HG02981 (cell line): ENCODE results near the gene DMRTC2.

Source experiments
- ATAC-seq: cut with Tn5 transposase; IDR thresholded peaks from one replicate; pipeline ENCODE4 v1.9.1; 2021; ENCODE audit warnings: mild to moderate bottlenecking, moderate library complexity; ENCODE audit not compliant: unreplicated experiment

Gene DMRTC2

GRCh38 chr19:41845001-41845050 lies at the start of gene DMRTC2:
Gene DMRTC2, plus strand, starts transcription at chr19:41845042. Its CDS starts 2,387 bp downstream, at chr19:41847429.
- no peak for ATAC-seq

DNA sequence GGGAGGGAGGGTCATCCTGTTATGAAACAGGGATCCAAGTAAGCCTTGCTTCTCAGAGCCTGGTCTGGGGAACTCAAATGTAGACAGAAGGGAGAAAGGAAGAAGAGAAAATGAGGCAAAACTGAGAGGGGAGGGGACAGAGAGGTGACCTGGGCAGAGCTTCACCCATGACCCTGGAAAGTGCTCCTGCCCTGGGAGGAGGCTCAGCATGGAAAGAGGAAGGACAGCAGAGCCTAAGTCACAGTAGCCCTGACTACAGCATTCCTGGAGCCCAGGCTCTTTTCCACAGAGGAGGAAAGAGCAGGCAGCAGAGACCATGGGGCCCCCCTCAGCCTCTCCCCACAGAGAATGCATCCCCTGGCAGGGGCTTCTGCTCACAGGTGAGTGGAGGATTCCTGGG lies 48.5 kb upstream of the DMRTC2 start, which contains the start of gene CEACAM3:
Gene CEACAM3 (plus strand): TSS at position 226 of the 400 bp plus-strand sequence. CDS start 91 bp downstream, at position 317.
- no peak for ATAC-seq

DNA sequence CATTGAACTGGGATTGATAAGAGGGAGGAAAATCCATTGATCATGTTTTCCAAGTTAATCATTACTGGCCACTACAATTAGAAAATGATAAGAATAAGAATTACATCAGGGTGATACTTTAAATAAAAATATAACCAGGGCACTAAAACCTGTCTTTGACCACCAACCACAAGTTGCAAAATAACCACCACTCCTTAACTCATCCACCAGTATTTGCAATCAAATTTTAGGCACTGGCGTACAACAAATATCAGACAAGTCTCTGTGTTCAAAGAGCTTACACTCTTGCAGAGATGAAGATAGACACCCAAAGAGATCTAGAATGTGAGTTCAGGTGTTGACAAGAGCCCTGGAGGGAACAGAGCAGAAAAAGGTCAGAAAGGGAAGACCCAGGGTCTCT lies 47.9 kb upstream of the DMRTC2 start:
- no peak for ATAC-seq

DNA sequence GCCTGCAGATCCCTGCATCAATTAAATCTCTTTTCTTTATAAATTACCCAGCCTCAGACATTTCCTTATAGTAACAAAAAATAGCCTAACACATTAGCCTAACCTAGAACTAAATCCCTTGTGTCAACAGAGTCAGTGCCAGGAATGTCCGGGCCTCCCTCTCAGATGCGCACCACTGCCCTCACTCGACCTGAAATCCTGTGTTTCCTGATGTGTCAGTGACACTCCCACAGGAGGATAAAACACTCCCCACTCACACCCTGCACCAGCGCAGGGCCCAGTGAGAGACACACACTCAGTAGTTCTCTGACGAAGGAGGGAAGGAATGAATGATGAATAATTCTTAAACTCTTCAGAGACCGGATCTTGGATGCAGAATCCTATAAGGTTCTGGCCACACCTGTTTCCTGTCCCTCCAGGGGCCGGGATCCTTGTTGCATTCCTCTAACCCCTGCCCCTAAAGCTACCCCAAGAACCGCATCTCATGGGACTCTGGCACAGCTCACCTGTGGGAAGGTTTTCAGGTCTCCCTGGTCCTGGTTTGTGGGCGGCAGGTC lies 45.3 kb upstream of the DMRTC2 start:
- ATAC-seq: no peak

GRCh38 chr19:41801031-41801430 lies 43.8 kb upstream of the DMRTC2 start:
- ATAC-seq: no peak

GRCh38 chr19:41801792-41802211 lies 43.0 kb upstream of the DMRTC2 start:
- no peak for ATAC-seq

DNA sequence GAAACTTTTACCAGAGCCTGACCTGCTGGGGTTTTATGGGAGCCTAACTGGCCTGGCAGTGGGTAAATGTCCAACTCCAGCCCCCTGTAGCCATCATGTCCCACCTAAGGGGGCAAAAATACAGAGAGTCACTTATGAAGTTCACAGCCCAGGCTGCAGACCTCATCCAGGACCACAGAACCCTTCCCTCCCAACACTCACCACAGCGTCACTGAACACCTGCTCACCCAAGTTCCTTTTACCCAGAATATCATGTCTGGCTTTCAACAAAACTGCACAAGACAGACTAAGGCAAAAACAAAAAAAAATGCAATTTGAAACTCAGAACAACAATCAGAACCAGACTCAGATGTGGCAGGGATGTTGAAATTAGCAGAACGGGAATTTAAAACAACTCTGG lies 42.1 kb upstream of the DMRTC2 start:
- no peak for ATAC-seq

DNA sequence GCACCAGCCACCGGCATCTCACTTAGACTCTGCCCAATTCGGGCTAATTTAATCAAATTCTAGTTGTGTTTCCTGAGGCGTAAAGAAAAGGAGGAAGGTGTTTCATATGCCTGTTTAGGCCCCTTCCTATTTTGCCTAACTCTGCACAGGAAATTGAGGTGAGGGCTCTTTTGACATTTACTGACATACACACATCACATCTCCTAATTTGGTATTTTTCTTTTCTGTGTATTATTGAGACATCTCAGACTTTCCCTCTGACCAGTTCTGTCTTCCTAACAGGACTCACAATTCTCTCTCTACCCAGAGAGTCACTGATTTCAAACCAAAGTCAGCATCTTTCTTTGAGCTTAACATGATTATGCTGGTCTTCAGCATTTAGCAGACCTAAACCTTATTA lies 40.5 kb upstream of the DMRTC2 start:
- no peak for ATAC-seq

- ATAC-seq: no peak
Observed at GRCh38 chr19:41807176-41807575, 37.7 kb upstream of the DMRTC2 start.

GRCh38 chr19:41808663-41809566 lies 35.9 kb upstream of the DMRTC2 start:
- no peak for ATAC-seq

DNA sequence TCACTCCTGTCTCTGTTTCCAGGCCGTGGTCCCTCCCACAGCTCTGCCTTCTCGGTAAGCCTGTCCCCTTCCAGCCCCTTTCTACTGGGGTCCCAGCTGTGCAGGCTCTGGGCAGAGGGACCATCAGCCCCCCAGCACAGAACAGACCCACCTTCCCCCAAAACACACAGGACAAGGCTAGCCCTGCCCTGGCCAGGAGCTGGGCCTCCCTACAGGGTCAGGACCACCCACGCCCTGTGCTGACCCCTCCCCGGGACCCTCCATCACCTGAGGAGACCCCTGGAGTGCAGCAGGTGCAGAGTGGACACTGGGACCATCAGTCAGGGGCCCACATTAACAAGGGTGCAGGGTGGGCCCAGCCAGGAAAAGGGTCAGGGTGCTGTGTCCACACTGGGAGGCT lies 34.5 kb upstream of the DMRTC2 start:
- no peak for ATAC-seq

DNA sequence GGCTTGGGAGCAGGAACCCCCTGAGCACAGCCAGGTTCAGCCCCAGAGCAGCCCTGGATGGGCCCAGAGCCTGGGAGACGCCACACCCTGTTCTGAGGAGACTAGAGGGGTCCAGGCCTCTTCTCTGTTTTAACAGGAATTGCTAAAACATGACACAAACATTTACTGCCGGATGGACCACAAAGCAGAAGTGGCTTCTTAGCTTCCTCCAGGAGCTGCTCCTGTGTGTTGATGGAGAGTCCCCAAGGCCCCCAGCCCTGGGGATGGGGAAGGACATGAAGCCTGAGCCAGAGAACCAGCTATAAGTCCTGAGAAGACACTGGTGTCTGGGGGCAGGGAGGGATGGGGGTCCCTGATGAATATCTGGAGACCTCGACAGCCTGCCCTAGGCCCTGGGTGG lies 33.8 kb upstream of the DMRTC2 start:
- no peak for ATAC-seq

GRCh38 chr19:41811981-41812380 lies 32.9 kb upstream of the DMRTC2 start:
- ATAC-seq: no peak

DNA sequence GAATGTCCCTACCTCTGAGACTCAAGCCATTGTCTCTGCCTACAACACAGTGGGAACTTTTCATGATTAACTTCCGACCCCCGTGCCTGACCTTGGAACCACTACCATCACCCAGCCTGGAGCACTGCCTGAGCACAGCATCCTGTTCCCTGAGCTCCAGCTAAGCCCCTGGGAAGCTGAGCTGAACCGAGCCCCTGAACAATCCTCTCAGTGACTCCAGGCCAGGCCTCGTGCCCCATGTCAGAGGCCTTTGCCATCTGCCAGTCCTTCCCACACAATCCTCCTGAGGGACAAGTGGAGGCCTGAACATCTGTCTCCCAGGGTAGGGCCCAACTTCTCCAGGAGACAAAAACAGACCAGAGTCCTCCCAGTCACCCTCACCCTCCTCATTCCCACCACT lies 30.9 kb upstream of the DMRTC2 start:
- no peak for ATAC-seq

DNA sequence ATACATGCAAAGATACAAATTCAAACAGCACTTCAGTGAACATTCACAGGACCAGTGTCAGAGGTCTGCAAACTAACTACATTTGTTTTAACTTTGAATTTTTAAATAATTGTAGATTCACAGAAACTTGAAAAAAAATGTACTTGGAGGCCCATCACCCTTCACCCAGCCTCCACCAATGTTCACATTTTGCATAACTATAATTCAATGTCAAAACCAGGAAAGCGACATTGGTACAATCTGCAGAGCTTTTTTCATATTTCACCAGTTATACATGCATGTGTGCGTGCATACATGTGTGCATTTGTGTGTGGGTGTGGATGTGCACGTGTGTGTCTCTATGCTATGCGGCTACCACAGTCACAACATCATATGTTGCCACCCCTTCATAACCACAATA lies 29.5 kb upstream of the DMRTC2 start:
- ATAC-seq: no peak

DNA sequence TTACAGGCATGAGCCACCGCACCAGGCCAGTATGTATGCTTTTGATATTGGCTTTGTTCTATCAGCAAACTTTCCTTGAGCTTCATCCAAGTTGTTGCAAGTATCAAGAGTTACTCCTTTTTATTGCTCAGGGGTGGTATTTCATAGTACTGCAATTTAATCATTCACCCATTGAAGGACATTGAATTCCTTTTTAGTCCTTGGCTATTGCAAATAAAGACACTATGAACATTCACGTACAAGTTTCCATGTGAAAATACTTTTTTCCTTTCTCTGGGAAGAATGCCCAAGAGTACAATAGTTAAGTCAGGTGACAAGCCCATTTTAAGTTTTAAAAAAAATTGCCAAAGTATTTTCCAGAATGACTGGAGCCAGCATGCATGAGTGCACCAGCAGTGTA lies 28.1 kb upstream of the DMRTC2 start:
- ATAC-seq: no peak

DNA sequence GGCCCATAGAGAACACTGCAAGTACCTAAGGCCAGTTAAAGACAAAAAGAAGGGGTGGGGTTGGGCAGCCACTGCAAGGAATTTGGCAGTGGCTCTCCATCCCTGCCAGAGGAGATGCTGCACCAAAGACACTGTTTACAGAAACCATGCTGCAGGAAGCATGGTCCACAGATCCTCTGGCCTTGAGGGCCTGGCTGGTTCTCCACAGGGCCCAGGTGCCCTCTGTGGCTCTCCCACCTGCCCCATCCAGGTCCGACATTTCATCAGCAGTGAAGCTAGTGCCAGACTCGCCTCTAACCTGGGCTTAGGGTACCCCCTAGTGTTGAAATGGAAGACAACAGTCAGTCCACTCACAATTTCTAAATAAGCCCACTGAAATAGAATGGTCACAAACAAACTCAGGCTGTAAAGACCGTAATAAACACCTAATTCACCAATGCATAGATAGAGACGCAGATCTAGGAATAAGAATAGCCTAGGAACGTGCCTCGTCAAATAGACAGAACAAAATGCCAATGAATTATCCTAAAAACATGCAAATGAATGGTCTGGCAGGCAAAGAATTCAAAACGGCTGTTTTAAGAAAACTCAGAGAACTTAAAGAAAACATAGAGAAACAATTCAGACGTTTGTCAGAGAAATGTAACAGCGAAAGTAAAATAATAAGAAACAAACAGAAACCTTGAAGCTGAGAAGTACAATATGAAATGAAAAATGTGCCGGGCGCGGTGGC lies 23.7 kb upstream of the DMRTC2 start:
- no peak for ATAC-seq

DNA sequence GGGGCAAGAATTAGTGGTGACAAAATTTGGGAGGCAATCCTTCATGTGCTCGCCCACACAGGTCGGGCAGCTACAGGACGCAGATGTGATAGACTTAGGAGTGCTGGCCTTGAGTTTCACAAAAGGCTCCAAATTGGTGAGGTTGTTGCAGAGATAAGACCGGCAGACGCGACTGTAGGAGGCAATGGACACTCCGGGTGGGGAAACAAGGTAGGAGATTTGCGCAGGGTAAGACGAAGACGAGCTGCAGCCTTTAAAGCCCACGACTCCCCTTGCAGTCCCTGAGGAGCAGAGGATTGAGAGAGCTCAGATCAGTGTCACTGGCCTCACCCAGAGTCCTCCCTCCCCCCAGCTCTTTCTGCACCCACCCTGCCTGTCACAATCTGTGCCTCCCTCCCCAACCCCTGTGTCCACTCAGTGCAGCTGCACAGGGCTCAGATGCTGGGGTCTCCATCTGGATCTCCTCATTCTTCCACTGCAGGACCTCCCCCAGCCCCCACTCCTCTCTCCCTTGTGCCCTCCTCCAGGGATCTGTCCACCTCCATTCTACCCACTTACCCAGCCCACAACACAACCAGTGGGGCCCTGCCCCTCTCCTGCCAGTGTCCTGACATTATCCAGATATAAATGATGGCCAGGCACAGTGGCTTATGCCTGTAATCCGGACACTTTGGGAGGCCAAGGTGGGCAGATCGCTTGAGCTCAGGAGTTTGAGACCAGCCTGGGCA lies 6.7 kb upstream of the DMRTC2 start:
- no peak for ATAC-seq

DNA sequence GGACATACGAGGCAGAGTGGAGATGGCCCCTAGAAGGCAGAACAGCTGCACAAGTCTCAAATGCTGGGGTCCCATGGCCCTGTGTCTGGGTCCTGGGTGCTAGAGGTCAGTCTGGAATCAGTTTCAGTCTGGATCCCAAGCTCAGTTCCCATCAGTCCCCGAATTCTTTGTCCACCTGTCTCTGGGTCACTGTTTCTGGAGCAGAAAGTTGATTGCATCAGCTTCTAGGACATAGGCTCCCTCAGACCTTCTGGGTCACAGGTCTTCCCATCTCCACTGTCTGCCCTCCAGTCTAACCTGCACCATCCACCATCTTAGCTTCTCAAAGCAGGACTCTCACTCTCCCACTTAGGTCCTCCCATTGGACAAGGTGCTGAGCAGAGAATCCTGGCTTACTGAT lies 5.6 kb upstream of the DMRTC2 start:
- no peak for ATAC-seq

DNA sequence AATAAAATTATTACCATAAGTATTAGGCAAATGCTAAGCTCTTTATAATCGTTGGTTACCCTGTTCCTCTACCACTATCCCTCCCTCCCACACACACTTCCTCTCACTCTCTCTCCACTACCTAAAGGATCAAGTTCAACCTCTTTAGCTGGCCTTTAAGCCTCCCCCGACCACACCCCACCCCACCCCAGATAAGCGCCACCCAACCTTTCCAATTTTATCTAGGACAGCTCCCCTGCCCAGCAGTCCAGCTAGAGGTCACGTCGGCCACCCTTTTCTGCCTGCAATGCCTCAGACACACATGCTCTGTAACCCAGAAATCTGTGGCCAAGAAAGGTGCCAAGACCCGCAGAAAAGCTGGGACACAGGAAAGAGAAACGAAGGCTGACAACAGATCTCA lies 1.5 kb upstream of the DMRTC2 start:
- no peak for ATAC-seq

GRCh38 chr19:41844601-41845000 lies 241 bp upstream of the DMRTC2 start, which contains the start of gene LYPD4:
Gene LYPD4, minus strand, starts transcription at chr19:41844683. Its CDS starts 5,398 bp downstream, at chr19:41839285.
- no peak for ATAC-seq
